Spleen (tissue), 11 donors: Measurements from ENCODE around the gene FEM1B. TPM values are rescaled to one million over a fixed set of nuclear protein-coding genes. Genes with fewer than 3 reads are reported as not detected.
A peak's percentile ranks its signal among the peaks of the same experiment; 100 is the strongest.

Experiments
- DNase-seq: peaks from one replicate; pipeline ENCODE4 v3.0.0-alpha.2; 2020
- H3K27ac ChIP-seq, 8 donors: fragments of 200-600 bp; sonication (generic) in 7 of 8; 1 replicate in 4 of 8; 2 replicates in 4 of 8; pipeline versions ENCODE4 v1.5.0 to v1.8.0; 2016 to 2021; ENCODE audit warnings: inconsistent platforms in 4 of 8, mild to moderate bottlenecking in 4 of 8, moderate library complexity in 1 of 8
- H3K27me3 ChIP-seq, 7 donors: fragments of 200-600 bp; sonication (generic) in 6 of 7; replicated peaks in 1 of 7; 1 replicate in 4 of 7; 2 replicates in 3 of 7; pipeline versions ENCODE4 v1.5.0 to v1.8.0; 2016 to 2021; ENCODE audit warnings: inconsistent platforms in 3 of 7, mild to moderate bottlenecking in 1 of 7
- H3K36me3 ChIP-seq, 6 donors: fragments of 200-600 bp; sonication (generic) in 5 of 6; 1 replicate in 4 of 6; 2 replicates in 2 of 6; pipeline versions ENCODE4 v1.5.0 to v1.8.0; 2016 to 2021; ENCODE audit warnings: inconsistent platforms in 2 of 6
- H3K4me1 ChIP-seq, 6 donors: fragments of 200-600 bp; sonication (generic) in 5 of 6; 1 replicate in 3 of 6; 2 replicates in 3 of 6; pipeline versions ENCODE4 v1.5.0 to v1.8.0; 2016 to 2021; ENCODE audit warnings: inconsistent platforms in 3 of 6
- H3K4me3 ChIP-seq, 8 donors: fragments of 200-600 bp; sonication (generic) in 7 of 8; 1 replicate in 4 of 8; 2 replicates in 4 of 8; pipeline versions ENCODE4 v1.5.0 to v1.8.0; 2016 to 2021; ENCODE audit warnings: inconsistent platforms in 4 of 8, mild to moderate bottlenecking in 4 of 8, moderate library complexity in 2 of 8
- H3K9me3 ChIP-seq, 8 donors: fragments of 200-600 bp; sonication (generic) in 7 of 8; 1 replicate in 4 of 8; 2 replicates in 4 of 8; pipeline versions ENCODE4 v1.5.0 to v1.8.0; 2016 to 2021; ENCODE audit warnings: inconsistent platforms in 4 of 8
- POLR2A ChIP-seq, 3 donors: fragments of 450-650 bp; IDR thresholded peaks; one replicate each; pipeline ENCODE4 v1.5.1; 2017; ENCODE audit warnings: antibody characterized with exemption in 3 of 3, mild to moderate bottlenecking in 1 of 3
- POLR2AphosphoS5 ChIP-seq, 3 donors: sonication (generic); formaldehyde crosslinking; IDR thresholded peaks; one replicate each; pipeline ENCODE4 v1.5.1; 2017; ENCODE audit warnings: antibody characterized with exemption in 3 of 3
- whole genome bisulfite sequencing, 5 donors: extraction: QIAGEN DNeasy Blood & Tissue Kit in 3 of 5; methylation state at CpG; one replicate each; pipeline versions ENCODE4 v1.1.5 to v1.1.7; 2013 to 2018; 5-methylcytosine and 5-hydroxymethylcytosine counted together
- intact Hi-C: fragments of 100-400 bp; cut with DNase I; formaldehyde crosslinking; loops from one replicate; pipeline ENCODE4 v1.15.0; 2023; ENCODE audit warnings: low total_unique reads
- polyA plus RNA-seq, 3 donors: library from polyadenylated mRNA; stranded (reverse); fragments of 200-250 nt; gene quantifications; one replicate each; pipeline ENCODE4 v1.2.1, GENCODE V29; 2013
- total RNA-seq, 7 donors: library from RNA; depleted of rRNA in 3 of 7; stranded (reverse); fragments of >200 nt in 3 of 7; fragmentation: NEBNext Ultra II Directional in 4 of 7; extraction: Animal tissue kit (Norgen Biotek cat#: 25700) in 4 of 7; gene quantifications; one replicate each; pipeline versions ENCODE4 v1.1.0 to v1.2.1, GENCODE V29; 2016 to 2021
- TF ChIP-seq, protein P1 (sequence below), 11 experiments: fragments of 200-600 bp in 7 of 11; fragments of 450-650 bp in 4 of 11; sonication (generic) in 4 of 11; IDR thresholded peaks in 8 of 11; conservative IDR thresholded peaks in 3 of 11; 1 replicate in 7 of 11; 2 replicates in 4 of 11; pipeline versions ENCODE4 v1.4.0 to v1.8.0; 2016 to 2021; ENCODE audit warnings: antibody characterized with exemption in 11 of 11, inconsistent platforms in 4 of 11, mild to moderate bottlenecking in 1 of 11
- donor health status: healthy with polysubstance abuse.
- donor health status: DM: no; HTN: no; CAD: no; lungs with moderate emphysema.
- donor health status: DM: no; HTN: no; CAD: no.
- donor health status: Bipolar disorder and iron deficiency.
- donor health status: healthy.
- donor health status: DM: no; HTN: no; CAD: no.
- donor health status: DM: yes; HTN: yes; CAD: no.

The FEM1B gene
- total and polyA plus RNA-seq, 10 donors: 6.2 to 63.5 (median 44.9) TPM

- intact Hi-C loops: no loop called here
- Histone ChIP-seq H3K36me3 (no peaks in the 10 kb centered on the region), H3K27ac (peak overlapping the region in 1 of 8 donors; percentile 99), H3K27me3 (no peaks in the 10 kb centered on the region), H3K4me1 (peaks cover 13 to 36% (median 28%) of the 10 kb centered on the region in 6 donors), H3K9me3 (no peaks in the 10 kb centered on the region), H3K4me3 (no peak overlapping the region)
- 68 to 85% (median 73%) methylated on average over 3 of the region's 3 CpGs for WGBS, 5 donors
- no peak for DNase-seq
- TF ChIP-seq POLR2AphosphoS5 (IDR thresholded peaks at IDR 0.05) (no peak), POLR2A (IDR thresholded peaks at IDR 0.05) (no peak)
- TF ChIP-seq, protein P1, sequence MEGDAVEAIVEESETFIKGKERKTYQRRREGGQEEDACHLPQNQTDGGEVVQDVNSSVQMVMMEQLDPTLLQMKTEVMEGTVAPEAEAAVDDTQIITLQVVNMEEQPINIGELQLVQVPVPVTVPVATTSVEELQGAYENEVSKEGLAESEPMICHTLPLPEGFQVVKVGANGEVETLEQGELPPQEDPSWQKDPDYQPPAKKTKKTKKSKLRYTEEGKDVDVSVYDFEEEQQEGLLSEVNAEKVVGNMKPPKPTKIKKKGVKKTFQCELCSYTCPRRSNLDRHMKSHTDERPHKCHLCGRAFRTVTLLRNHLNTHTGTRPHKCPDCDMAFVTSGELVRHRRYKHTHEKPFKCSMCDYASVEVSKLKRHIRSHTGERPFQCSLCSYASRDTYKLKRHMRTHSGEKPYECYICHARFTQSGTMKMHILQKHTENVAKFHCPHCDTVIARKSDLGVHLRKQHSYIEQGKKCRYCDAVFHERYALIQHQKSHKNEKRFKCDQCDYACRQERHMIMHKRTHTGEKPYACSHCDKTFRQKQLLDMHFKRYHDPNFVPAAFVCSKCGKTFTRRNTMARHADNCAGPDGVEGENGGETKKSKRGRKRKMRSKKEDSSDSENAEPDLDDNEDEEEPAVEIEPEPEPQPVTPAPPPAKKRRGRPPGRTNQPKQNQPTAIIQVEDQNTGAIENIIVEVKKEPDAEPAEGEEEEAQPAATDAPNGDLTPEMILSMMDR (IDR thresholded peaks at IDR 0.05 in 8 of 11, conservative IDR thresholded peaks at IDR 0.05 in 3 of 11): no peak
These were observed 2.3 kb upstream of the FEM1B start for GRCh38 chr15:68275165-68275746.

- DNase-seq: no peak
- TF ChIP-seq POLR2AphosphoS5 (IDR thresholded peaks at IDR 0.05): no peak
- TF ChIP-seq, protein P1 (IDR thresholded peaks at IDR 0.05 in 8 of 11, conservative IDR thresholded peaks at IDR 0.05 in 3 of 11): no peak
- TF ChIP-seq POLR2A (IDR thresholded peaks at IDR 0.05): no peak
- intact Hi-C loops: no loop called here
- WGBS, 5 donors: 47 to 60% (median 50%) methylated on average over 3 of the region's 3 CpGs
- Histone ChIP-seq H3K4me3 (peak overlapping the region; percentile 61 to 95 (median 84)), H3K36me3 (no peaks in the 10 kb centered on the region), H3K27me3 (no peaks in the 10 kb centered on the region), H3K9me3 (no peaks in the 10 kb centered on the region), H3K4me1 (peaks cover 27 to 50% (median 42%) of the 10 kb centered on the region in 6 donors), H3K27ac (peak overlapping the region; percentile 94 to 99 (median 98))
These were observed 877 bp upstream of the FEM1B start for GRCh38 chr15:68276668-68277067.

- WGBS, 5 donors: 0 to 3% (median 1%) methylated on average over 20 to 25 of the region's 25 CpGs
- no peaks in the 10 kb centered on the region for H3K9me3 ChIP-seq
- no peaks in the 10 kb centered on the region for H3K36me3 ChIP-seq
- intact Hi-C loops: no loop called here
- H3K27me3 ChIP-seq: no peaks in the 10 kb centered on the region
- H3K27ac ChIP-seq: peak overlapping the region; percentile 94 to 99 (median 98)
- peaks cover 30 to 55% (median 47%) of the 10 kb centered on the region in 6 donors for H3K4me1 ChIP-seq
- peak overlapping the region; percentile 61 to 95 (median 84) for H3K4me3 ChIP-seq
- DNase-seq: no peak
- TF ChIP-seq, protein P1 (IDR thresholded peaks at IDR 0.05 in 8 of 11, conservative IDR thresholded peaks at IDR 0.05 in 3 of 11): no peak
These were observed 378 bp upstream of the FEM1B start for GRCh38 chr15:68277131-68277602.

GRCh38 chr15:68278345-68278594, 725 bp downstream of the FEM1B start:
- WGBS, 5 donors: 0 to 1% (median 0%) methylated on average over 7 to 22 of the region's 22 CpGs
- Histone ChIP-seq H3K4me3 (peak overlapping the region; percentile 61 to 95 (median 84)), H3K36me3 (no peaks in the 10 kb centered on the region), H3K27me3 (no peaks in the 10 kb centered on the region), H3K4me1 (peaks cover 36 to 66% (median 58%) of the 10 kb centered on the region in 6 donors), H3K9me3 (no peaks in the 10 kb centered on the region), H3K27ac (peak overlapping the region; percentile 94 to 99 (median 98))
- TF ChIP-seq POLR2A (IDR thresholded peaks at IDR 0.05): no peak
- TF ChIP-seq, protein P1 (IDR thresholded peaks at IDR 0.05 in 8 of 11, conservative IDR thresholded peaks at IDR 0.05 in 3 of 11): peak in 9 of 11 experiments; percentile 27 to 63 (median 46)
- no peak for DNase-seq
- intact Hi-C loops: no loop called here
